SHP77 (cell line): ENCODE measurements around the gene ST8SIA4.

Experiments used
- DNase-seq, 2 experiments: peaks; one replicate each; lab custom pipeline; 2025; lab: John Stamatoyannopoulos, UW

The ST8SIA4 gene

GRCh38 chr5:100779669-100780375 is 123.3 kb downstream of the ST8SIA4 start:
- DNase-seq: no peak

- DNase-seq: no peak
These were observed 125.3 kb downstream of the ST8SIA4 start for GRCh38 chr5:100777680-100778300.

GRCh38 chr5:100775533-100775855 is 127.6 kb downstream of the ST8SIA4 start:
- DNase-seq: no peak

- DNase-seq: peak; percentile 8 to 24
These were observed 130.5 kb downstream of the ST8SIA4 start for GRCh38 chr5:100772548-100772947.

- DNase-seq: peak; percentile 38 to 61
These were observed 131.1 kb downstream of the ST8SIA4 start for GRCh38 chr5:100772006-100772405.

GRCh38 chr5:100771181-100771580 is 131.9 kb downstream of the ST8SIA4 start:
- no peak for DNase-seq

- no peak for DNase-seq
These were observed 134.9 kb downstream of the ST8SIA4 start for GRCh38 chr5:100768221-100768620.

- DNase-seq: no peak
These were observed 140.1 kb downstream of the ST8SIA4 start for GRCh38 chr5:100762995-100763394.

GRCh38 chr5:100762108-100762507 is 141.0 kb downstream of the ST8SIA4 start:
- no peak for DNase-seq

- DNase-seq: no peak
These were observed 141.9 kb downstream of the ST8SIA4 start for GRCh38 chr5:100761192-100761591.

GRCh38 chr5:100760688-100761087 is 142.4 kb downstream of the ST8SIA4 start:
- DNase-seq: no peak

- no peak for DNase-seq
These were observed 144.3 kb downstream of the ST8SIA4 start for GRCh38 chr5:100758780-100759179.

- DNase-seq: no peak
These were observed 144.8 kb downstream of the ST8SIA4 start for GRCh38 chr5:100758306-100758705.

- no peak for DNase-seq
These were observed 145.5 kb downstream of the ST8SIA4 start for GRCh38 chr5:100757618-100758017.
